ENCODE results near the gene KIAA1958.
A peak's percentile ranks its signal among the peaks of the same experiment; 100 is the strongest.

The KIAA1958 gene

DNA sequence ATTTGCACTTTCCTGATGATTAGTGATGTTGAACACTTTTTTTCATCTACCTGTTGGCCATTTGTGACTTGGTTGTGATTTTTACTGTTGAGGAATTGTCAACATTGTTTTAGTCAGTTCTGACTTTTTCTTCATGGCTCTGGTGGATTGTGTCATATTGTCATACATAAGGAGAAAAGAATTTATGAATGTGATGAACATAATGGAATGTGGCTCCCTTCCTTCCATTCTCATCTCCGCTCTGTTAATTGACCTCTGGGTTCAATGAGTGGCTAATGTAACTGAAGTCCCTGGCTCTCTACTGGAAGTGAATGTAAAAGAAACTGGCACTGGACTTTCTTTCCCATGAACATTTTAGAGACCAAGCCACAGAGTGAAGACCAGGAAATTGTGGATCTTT lies 49.2 kb downstream of the KIAA1958 start:
- TF ChIP-seq, protein P1, sequence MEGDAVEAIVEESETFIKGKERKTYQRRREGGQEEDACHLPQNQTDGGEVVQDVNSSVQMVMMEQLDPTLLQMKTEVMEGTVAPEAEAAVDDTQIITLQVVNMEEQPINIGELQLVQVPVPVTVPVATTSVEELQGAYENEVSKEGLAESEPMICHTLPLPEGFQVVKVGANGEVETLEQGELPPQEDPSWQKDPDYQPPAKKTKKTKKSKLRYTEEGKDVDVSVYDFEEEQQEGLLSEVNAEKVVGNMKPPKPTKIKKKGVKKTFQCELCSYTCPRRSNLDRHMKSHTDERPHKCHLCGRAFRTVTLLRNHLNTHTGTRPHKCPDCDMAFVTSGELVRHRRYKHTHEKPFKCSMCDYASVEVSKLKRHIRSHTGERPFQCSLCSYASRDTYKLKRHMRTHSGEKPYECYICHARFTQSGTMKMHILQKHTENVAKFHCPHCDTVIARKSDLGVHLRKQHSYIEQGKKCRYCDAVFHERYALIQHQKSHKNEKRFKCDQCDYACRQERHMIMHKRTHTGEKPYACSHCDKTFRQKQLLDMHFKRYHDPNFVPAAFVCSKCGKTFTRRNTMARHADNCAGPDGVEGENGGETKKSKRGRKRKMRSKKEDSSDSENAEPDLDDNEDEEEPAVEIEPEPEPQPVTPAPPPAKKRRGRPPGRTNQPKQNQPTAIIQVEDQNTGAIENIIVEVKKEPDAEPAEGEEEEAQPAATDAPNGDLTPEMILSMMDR (conservative IDR thresholded peaks at IDR 0.05), result no peak
- TF ChIP-seq ZFX (IDR thresholded peaks at IDR 0.05), result no peak
- no peak overlapping the region for H3K27ac ChIP-seq

DNA sequence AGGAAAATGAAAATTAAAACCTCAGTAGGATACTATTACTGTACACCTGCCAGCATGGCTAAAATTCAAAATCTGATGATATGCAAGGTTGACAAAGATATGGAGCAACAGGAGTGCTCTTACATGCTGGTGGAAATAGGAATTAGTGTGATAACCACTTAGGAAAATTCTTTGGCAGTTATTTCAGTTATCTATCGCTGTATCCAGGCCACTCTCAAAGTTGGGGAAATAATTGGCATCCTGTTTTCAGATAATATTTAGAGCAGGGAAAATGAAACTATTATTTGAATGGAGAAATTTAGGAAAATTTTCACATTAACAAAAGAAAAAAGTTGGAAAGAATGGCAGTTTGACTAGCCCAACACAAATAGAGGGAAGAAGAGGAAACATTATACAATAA lies 50.9 kb downstream of the KIAA1958 start:
- H3K27ac ChIP-seq, result no peak overlapping the region
- TF ChIP-seq, protein P1 (conservative IDR thresholded peaks at IDR 0.05), result no peak
- TF ChIP-seq ZFX (IDR thresholded peaks at IDR 0.05), result no peak

DNA sequence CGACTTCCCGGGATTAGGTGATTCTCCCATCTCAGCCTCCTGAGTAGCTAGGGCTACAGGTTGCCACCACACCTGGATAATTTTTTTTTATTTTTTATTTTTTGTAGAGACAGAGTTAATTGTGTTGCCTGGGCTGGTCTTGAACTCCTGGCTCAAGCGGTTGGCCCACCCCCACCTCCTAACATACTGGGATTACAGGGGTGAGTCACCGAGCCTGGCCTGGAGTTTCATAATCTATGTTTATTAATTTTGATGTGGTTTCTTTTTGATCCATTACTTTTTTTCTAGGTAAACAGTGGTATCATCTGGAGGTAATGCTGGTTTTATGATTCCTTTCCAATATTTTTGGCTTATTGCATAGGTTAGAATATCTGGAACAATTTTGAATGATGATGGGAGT lies 54.2 kb downstream of the KIAA1958 start:
- no peak overlapping the region for H3K27ac ChIP-seq
- TF ChIP-seq, protein P1 (conservative IDR thresholded peaks at IDR 0.05), result no peak
- no peak for TF ChIP-seq ZFX (IDR thresholded peaks at IDR 0.05)

DNA sequence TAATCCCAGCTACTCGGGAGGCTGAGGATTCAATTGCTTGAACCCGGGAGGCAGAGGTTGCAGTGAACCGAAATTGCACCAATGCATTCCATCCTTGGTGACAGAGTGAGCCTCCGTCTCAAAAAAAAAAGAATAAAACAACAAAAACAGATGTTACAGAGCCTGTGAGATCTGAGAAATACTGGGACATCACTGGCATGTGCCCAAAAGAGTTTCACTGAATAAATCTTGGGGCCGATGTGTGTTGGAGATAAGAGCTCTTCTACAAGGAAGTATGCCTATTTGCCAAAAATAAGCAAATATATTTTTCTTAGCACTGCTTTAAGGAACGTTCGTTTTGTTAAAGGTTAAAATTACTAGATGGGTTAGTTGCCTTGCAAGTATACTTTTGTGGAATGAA lies 55.1 kb downstream of the KIAA1958 start:
- TF ChIP-seq, protein P1 (conservative IDR thresholded peaks at IDR 0.05), result no peak
- TF ChIP-seq ZFX (IDR thresholded peaks at IDR 0.05), result no peak
- peak overlapping the region; percentile 61 for H3K27ac ChIP-seq

DNA sequence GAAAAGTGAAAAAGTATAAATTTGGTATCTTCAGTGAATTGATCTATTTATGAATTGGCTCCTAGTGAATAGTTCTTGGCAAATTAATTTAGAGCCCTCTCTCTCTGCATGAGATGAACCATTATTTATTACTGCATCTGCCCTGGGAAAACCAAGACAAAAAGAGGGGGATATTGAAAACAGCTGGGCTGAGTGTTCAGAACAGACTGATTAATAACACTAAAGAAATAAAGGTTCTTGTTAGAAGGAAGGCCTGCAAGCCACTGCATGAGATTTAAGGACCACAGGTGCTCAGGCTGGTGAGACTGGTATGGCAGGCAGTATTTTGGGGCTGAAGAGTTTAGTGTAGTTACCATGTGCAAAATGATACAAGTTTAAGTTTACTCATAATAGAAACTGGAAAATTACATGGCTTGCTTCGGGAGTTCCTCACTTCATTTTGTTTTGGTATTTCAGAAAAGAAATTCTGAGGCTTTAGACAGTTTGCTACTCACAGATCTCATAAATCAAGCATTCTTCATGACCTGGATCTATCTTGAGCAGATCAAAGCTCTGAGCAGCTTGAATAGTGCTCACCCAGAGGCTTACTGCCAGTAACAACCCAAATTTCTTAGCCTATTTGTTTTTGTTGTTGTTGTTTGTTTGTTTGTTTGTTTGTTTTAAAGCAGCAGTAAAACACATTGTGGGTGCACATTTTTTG lies 56.1 kb downstream of the KIAA1958 start:
- H3K27ac ChIP-seq, result no peak overlapping the region
- TF ChIP-seq ZFX (IDR thresholded peaks at IDR 0.05), result no peak
- TF ChIP-seq, protein P1 (conservative IDR thresholded peaks at IDR 0.05), result no peak

DNA sequence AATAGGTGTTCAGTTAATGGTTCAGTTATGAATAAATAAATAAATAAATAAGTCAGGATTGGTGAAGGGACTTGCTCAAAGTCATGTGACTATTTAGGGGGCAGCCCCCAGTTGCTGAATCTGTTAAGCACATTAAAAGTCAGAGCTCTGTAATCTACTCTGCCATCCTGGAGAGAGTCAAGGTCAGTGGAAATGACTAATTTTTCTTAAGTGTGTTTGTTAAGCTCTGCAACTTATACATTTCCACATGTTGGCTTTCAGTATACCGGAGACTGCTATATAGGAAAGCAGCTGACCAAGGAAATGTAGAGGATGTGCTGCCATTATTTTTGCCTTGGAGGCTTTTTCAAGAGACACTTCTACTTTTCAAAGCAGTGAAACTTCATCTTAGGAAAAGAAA lies 57.9 kb downstream of the KIAA1958 start:
- TF ChIP-seq, protein P1 (conservative IDR thresholded peaks at IDR 0.05), result no peak
- TF ChIP-seq ZFX (IDR thresholded peaks at IDR 0.05), result no peak
- no peak overlapping the region for H3K27ac ChIP-seq

DNA sequence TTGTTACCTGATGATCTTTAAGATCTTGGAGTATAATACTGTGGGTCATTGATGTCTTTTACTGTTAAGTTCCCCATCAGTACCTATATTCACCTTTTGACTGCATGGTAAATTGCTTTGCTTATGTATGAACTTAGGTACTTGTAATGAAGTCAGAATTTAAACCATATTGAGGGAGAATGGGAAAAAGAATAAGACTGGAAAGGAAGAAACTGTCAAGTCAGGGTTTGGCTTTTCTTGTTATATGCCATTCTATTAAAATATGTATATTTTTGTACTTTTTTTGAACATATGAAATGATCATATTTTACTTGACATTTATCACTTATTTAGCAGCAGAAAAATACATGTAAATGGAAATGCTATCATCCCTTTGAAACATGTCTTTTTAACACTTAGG lies 58.6 kb downstream of the KIAA1958 start:
- no peak for TF ChIP-seq ZFX (IDR thresholded peaks at IDR 0.05)
- TF ChIP-seq, protein P1 (conservative IDR thresholded peaks at IDR 0.05), result no peak
- no peak overlapping the region for H3K27ac ChIP-seq

Data from C4-2B (cell line).